Gastroesophageal sphincter (tissue), 4 donors: ENCODE measurements around the gene SPATS1. TPM values are rescaled to one million over a fixed set of nuclear protein-coding genes. Genes with fewer than 3 reads are reported as not detected.
A peak's percentile ranks its signal among the peaks of the same experiment; 100 is the strongest.
"Not testable (repeated sequence)": the region's sequence is repeated elsewhere in the genome, so short reads cannot be mapped to it uniquely, and the experiment has no call there.

Experiments used
- ATAC-seq: fragments of 150-250 bp; one replicate; pipeline ENCODE4 v1.9.1; 2016; ENCODE audit warnings: mild to moderate bottlenecking, moderate library complexity
- H3K27ac ChIP-seq, 4 donors: fragments of 200-600 bp; sonication (generic) in 3 of 4; 1 replicate in 3 of 4; 2 replicates in 1 of 4; pipeline ENCODE4 v1.5.1; 2016 to 2019
- H3K27me3 ChIP-seq: fragments of 200-600 bp; sonication (generic); one replicate; pipeline ENCODE4 v1.5.1; 2019
- H3K36me3 ChIP-seq, 2 donors: fragments of 200-600 bp; sonication (generic); one replicate each; pipeline ENCODE4 v1.5.1; 2019; ENCODE audit warnings: control low read depth in 1 of 2
- H3K4me1 ChIP-seq, 3 donors: fragments of 200-600 bp; sonication (generic); 1 replicate in 2 of 3; 2 replicates in 1 of 3; pipeline ENCODE4 v1.5.1; 2016 to 2019; ENCODE audit warnings: control low read depth in 2 of 3
- H3K4me3 ChIP-seq, 2 donors: fragments of 200-600 bp; sonication (generic); one replicate each; pipeline ENCODE4 v1.5.1; 2019; ENCODE audit warnings: mild to moderate bottlenecking in 1 of 2, moderate library complexity in 1 of 2
- H3K9me3 ChIP-seq, 3 donors: fragments of 200-600 bp; sonication (generic); one replicate each; pipeline ENCODE4 v1.5.1; 2017 to 2019; ENCODE audit warnings: control low read depth in 2 of 3
- CTCF ChIP-seq, 4 experiments: fragments of 200-600 bp in 2 of 4; fragments of 450-650 bp in 2 of 4; sonication (generic) in 1 of 4; IDR thresholded peaks; one replicate each; pipeline ENCODE4 v1.5.1; 2017 to 2019; ENCODE audit warnings: antibody characterized with exemption in 4 of 4, mild to moderate bottlenecking in 2 of 4, moderate library complexity in 2 of 4
- EP300 ChIP-seq: sonication (generic); formaldehyde crosslinking; IDR thresholded peaks from one replicate; pipeline ENCODE4 v1.6.1; 2017; ENCODE audit warnings: antibody characterized with exemption, mild to moderate bottlenecking
- POLR2A ChIP-seq, 2 donors: fragments of 450-650 bp; IDR thresholded peaks; one replicate each; pipeline ENCODE4 v1.6.1; 2017; ENCODE audit warnings: antibody characterized with exemption in 2 of 2, mild to moderate bottlenecking in 2 of 2, moderate library complexity in 1 of 2
- POLR2AphosphoS5 ChIP-seq: sonication (generic); formaldehyde crosslinking; IDR thresholded peaks from one replicate; pipeline ENCODE4 v1.6.1; 2017; ENCODE audit warnings: antibody characterized with exemption
- WGBS, 2 donors: methylation state at CpG; one replicate each; pipeline ENCODE4 v1.1.5; 2018; ENCODE audit warnings: low coverage in 1 of 2; 5-methylcytosine and 5-hydroxymethylcytosine counted together
- total RNA-seq, 4 donors: library from RNA; depleted of rRNA; stranded (reverse); fragments of >200 nt; gene quantifications; one replicate each; pipeline ENCODE4 v1.1.0, GENCODE V29; 2016

Gene SPATS1
- total RNA-seq, 4 donors from 2014 or later: not detected

DNA sequence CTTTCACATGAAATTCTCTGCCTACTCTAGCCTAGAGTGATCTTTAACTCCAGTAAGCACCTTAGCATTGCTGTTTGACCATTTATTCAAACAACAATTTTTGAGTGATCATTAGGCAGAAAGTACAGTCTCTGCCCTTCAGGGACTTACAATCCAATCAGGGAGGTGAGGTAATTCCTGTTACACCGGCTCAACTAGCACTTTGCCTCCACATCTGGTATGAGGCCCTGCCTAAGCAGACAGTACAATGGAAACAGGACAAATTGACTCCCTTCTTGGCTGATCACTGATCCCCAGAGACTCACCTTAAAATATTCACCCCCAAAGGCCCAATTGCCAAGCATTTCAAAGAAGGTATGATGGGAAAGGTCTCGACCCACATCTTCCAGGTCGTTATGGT, 30.7 kb upstream of the SPATS1 start:
- Histone ChIP-seq H3K27ac (no peak overlapping the region), H3K4me3 (no peak overlapping the region), H3K27me3 (no peaks in the 10 kb centered on the region), H3K36me3 (peaks cover 0 to 50% of the 10 kb centered on the region in 2 donors), H3K4me1 (peaks cover 0 to 18% (median 6%) of the 10 kb centered on the region in 3 donors), H3K9me3 (no peaks in the 10 kb centered on the region)
- TF ChIP-seq POLR2A (IDR thresholded peaks at IDR 0.05) (no peak), EP300 (no peak), POLR2AphosphoS5 (no peak), CTCF (IDR thresholded peaks at IDR 0.05) (no peak)
- no peak for ATAC-seq
- 52 to 90% methylated on average over 2 of the region's 3 CpGs for WGBS, 2 donors

GRCh38 chr6:44312901-44313788, 29.3 kb upstream of the SPATS1 start, which contains the start of gene AARS2:
AARS2 (minus strand) TSS chr6:44313347; CDS start chr6:44313323, 24 bp downstream.
- H3K4me3 ChIP-seq: peak within 1 kb of the TSS; percentile 61 to 95

DNA sequence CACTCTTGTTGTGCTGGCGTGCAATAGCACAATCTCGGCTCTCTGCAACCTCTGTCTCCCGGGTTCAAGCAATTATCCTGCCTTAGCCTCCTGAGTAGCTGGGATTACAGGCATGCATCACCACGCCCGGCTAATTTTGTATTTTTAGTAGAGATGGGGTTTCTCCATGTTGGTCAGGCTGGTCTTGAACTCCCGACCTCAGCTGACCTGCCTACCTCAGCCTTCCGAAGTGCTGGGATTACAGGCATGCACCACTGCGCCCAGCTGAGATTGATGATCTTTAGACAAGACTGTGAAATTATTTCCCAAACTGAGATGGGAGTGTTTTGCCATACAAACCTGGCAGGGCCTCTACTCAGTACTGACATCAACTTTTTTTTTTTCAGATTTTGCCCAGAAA, 27.8 kb upstream of the SPATS1 start:
- WGBS, 2 donors: 84 to 100% methylated on average over 3 to 4 of the region's 8 CpGs
- not testable (repeated sequence) for ATAC-seq
- H3K36me3 ChIP-seq: peaks cover 0 to 21% of the 10 kb centered on the region in 2 donors

More at GRCh38 chr6:44312901-44313788, 29.3 kb upstream of the SPATS1 start, which contains the start of gene AARS2:
- TF ChIP-seq POLR2AphosphoS5 (peak; percentile 74), EP300 (no peak), POLR2A (IDR thresholded peaks at IDR 0.05) (peak; percentile 62 to 71), CTCF (IDR thresholded peaks at IDR 0.05) (peak; percentile 85 to 97 (median 87))
- 0 to 3% methylated on average over 6 to 17 of the region's 52 CpGs for WGBS, 2 donors
- peaks cover 0 to 18% (median 6%) of the 10 kb centered on the region in 3 donors for H3K4me1 ChIP-seq
- peak within 1 kb of the TSS; percentile 58 to 87 (median 80) for H3K27ac ChIP-seq
- no peaks in the 10 kb centered on the region for H3K9me3 ChIP-seq
- no peaks in the 10 kb centered on the region for H3K27me3 ChIP-seq
- H3K36me3 ChIP-seq: peaks cover 0 to 36% of the 10 kb centered on the region in 2 donors
- peak; percentile 93 for ATAC-seq

DNA sequence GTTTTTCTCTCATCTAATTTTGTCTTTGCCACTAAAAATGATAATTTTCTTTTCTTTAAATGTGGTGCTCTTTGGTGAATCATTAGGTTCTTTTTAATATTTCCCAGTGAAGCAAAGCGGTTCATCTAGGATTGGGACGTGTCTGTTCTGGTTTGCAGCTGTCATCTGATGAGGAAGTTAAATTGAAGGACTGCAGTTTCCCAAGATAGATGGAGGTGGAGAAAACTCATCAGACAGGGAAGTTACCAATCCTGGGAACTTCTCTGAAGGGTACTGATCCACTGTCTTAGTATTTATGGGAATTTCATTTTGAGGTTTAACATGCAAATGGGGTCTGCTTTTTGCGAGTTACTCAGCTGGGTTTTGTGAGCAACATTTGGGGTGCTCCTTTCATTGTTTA, 26.9 kb upstream of the SPATS1 start:
- H3K4me3 ChIP-seq: no peak overlapping the region
- no peaks in the 10 kb centered on the region for H3K9me3 ChIP-seq
- H3K27me3 ChIP-seq: peaks cover 16% of the 10 kb centered on the region
- no peak overlapping the region for H3K27ac ChIP-seq
- WGBS, 2 donors: 60 to 100% methylated on average over 1 to 3 of the region's 3 CpGs
- no peak for ATAC-seq
- H3K4me1 ChIP-seq: peaks cover 0 to 18% (median 6%) of the 10 kb centered on the region in 3 donors
- TF ChIP-seq POLR2AphosphoS5 (no peak), POLR2A (IDR thresholded peaks at IDR 0.05) (no peak), CTCF (IDR thresholded peaks at IDR 0.05) (no peak), EP300 (no peak)
- peaks cover 0 to 12% of the 10 kb centered on the region in 2 donors for H3K36me3 ChIP-seq

More for the DNA sequence above, 27.8 kb upstream of the SPATS1 start:
- not testable (repeated sequence) for H3K27ac ChIP-seq, H3K4me3 ChIP-seq, H3K9me3 ChIP-seq, H3K27me3 ChIP-seq
- peaks cover 0 to 18% (median 6%) of the 10 kb centered on the region in 3 donors for H3K4me1 ChIP-seq

GRCh38 chr6:44315951-44316350, 26.5 kb upstream of the SPATS1 start:
- no peak overlapping the region for H3K4me3 ChIP-seq
- H3K27me3 ChIP-seq: peaks cover 17% of the 10 kb centered on the region
- H3K4me1 ChIP-seq: peaks cover 0 to 18% (median 6%) of the 10 kb centered on the region in 3 donors
- ATAC-seq: no peak
- H3K9me3 ChIP-seq: no peaks in the 10 kb centered on the region
- TF ChIP-seq EP300 (no peak), CTCF (IDR thresholded peaks at IDR 0.05) (no peak), POLR2A (IDR thresholded peaks at IDR 0.05) (no peak), POLR2AphosphoS5 (no peak)
- WGBS, 2 donors: 58 to 74% methylated on average over 5 of the region's 5 CpGs
- no peak overlapping the region for H3K27ac ChIP-seq
- H3K36me3 ChIP-seq: peaks cover 0 to 8% of the 10 kb centered on the region in 2 donors
